Myocyte (in vitro differentiated cells): ENCODE measurements around the gene L3MBTL4. TPM values are rescaled to one million over a fixed set of nuclear protein-coding genes. Genes with fewer than 3 reads are reported as not detected.

Source experiments
- DNase-seq: peaks from one replicate; pipeline ENCODE4 v3.0.0-alpha.2; 2012; ENCODE audit warnings: low read depth
- total RNA-seq: library from RNA; depleted of rRNA; stranded (reverse); fragments of >200 nt; gene quantifications from 2 replicates; pipeline ENCODE4 v1.2.3, GENCODE V29; 2014

The L3MBTL4 gene
- total RNA-seq, 1 donor from 2014 or later = not detected

DNA sequence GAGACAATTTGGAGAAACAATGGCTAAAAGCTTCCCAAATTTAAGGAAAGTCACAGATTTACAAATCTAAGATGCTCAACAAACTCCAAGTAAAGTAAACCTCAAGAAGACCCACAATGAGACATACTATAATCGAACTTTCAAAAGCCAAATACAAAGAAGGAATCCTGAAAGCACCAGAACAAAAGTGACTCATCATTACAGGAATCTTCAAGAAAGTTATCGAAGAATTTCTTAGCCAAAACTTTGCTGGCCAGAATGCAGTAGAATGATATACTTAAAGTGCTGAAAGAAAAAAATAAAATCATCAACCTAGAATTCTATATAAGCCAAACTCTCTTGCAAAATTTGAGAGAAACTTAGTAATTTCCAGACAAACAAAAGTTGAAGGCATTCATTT lies 412.8 kb downstream of the L3MBTL4 start:
- DNase-seq = no peak

GRCh38 chr18:5998907-5999306 lies 415.8 kb downstream of the L3MBTL4 start:
- DNase-seq = no peak

DNA sequence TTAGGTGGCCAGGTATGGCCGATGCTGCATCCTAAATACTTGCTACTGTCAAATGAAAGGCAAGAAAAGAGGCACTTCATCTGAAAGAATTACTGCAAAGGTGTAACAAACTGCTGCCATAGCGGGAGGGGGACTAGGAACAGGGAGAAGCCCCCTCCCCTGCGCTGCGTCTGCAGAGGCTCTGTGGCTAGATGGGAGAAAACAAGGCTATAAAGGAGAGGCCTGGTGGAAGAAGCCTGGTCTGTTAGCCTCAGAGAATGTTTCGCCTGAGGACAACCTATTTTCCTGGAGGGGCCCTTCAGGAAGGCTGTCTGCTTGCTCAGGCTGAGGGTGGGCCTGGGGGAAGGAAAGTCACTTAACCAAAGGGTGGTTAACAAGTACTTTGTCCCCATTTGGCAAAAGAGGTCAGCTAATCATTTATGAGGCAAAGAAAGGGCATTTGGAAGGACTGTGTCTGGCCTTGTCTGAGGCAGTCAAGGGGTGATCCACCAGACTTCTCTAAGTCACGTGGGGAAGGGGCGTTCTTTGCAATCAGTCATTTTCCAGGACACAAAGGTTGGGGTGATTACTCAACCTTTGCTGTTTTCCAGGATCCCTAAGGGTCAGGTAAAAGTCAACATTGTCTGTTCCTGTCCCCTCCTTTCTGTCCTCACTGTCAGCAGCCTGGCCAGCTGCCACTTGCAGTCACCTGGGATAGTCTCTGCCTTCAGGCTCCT lies 416.4 kb downstream of the L3MBTL4 start:
- DNase-seq = no peak

DNA sequence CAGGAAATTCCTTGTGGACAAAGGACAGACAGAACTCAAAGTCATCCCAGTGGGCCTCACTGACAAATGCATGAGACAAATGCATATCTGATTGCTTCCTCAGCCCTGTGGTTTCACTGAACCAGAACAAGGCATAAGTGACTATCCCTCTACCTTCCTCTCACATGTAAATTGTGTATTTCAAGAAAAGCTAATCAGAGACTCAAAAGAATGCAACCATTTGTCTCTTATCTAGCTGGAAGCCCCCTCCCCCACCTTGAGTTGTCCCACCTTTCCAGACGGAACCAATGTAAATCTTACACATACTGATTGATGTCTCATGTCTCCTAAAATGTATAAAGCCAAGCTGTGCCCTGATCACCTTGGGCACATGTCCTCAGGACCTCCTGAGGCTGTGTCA lies 417.4 kb downstream of the L3MBTL4 start:
- DNase-seq = no peak

DNA sequence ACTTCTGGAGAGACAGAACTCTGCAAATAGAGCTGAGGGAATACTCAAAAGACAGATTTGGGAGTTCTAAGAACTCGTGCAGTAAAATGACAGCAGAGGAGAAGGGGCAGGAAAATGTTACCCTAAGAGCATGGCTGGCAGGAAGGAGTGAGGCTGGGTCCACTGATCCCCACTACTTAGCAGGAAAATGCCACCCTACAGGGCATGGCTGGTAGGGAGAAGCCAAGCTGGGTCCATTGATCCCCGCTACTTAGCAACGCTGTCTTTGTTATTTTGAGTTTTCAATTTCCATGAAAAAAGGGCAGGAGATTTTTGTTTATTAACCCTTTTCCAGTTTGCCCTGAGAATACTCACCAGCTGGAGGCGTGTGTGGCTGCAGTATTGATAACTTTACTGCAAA lies 419.1 kb downstream of the L3MBTL4 start:
- no peak for DNase-seq

DNA sequence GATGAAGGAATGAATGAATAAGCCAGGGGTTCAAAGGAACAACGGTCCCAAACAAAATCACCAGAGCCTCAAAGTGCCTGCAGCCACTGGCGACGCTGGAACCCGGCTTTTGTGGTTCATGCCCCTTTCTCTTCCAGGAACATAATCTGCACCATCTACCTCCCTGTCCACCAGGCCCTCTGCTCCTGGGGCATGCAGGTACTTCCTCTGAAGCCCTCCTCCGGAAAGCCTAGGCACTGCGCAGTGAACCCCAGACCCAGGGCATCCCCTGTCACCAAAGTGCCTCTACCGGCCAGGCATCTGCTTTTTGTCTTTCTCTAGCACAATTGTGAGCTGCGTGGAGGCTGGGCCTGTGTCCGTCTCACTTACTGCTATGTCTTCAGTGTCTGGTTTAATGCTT lies 420.8 kb downstream of the L3MBTL4 start:
- no peak for DNase-seq

DNA sequence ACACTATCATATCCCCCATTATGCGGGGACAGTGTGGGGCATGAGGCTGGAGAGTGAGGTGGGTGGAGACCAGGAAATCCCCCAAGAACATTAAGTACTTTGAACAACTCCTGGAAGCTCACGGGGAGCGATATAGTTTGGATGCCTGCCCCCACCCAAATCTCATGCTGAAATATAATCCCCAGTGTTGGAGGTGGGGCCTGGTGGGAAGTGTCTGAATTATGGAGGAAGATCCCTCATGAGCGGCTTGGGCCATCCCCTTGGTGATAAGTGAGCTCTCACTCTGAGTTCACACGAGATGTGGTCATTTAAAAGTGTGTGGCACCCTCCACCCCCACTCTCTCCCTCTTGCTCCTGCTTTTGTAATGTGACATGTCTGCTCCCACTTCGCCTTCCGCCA lies 422.3 kb downstream of the L3MBTL4 start:
- DNase-seq = no peak

GRCh38 chr18:5987249-5987648 lies 427.5 kb downstream of the L3MBTL4 start:
- no peak for DNase-seq

- DNase-seq = no peak
These were observed 428.3 kb downstream of the L3MBTL4 start for GRCh38 chr18:5986257-5986931.

GRCh38 chr18:5984245-5984644 lies 430.5 kb downstream of the L3MBTL4 start:
- no peak for DNase-seq

- no peak for DNase-seq
These were observed 431.2 kb downstream of the L3MBTL4 start for GRCh38 chr18:5983488-5983887.

GRCh38 chr18:5982332-5982731 lies 432.4 kb downstream of the L3MBTL4 start:
- no peak for DNase-seq

DNA sequence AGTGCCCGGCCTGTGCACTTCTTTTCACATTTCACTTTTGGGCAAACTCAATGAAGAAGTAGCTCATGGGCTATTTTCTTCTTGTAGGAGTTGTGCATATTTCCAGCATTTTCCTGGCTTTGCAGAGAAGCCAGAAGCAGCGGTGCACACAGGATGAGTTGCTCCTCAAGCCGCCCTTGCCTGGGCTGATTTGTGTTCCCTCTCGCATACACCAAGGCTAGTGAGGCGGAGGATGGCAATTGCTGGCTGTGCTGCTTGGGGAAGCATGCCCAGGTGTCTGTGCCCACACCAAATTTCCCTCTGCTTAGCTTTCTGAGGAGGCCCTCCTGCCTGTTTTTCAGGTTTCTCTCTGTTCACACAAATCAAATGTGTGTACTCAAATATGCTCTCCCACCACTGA lies 434.0 kb downstream of the L3MBTL4 start:
- no peak for DNase-seq

GRCh38 chr18:5979971-5980457 lies 434.7 kb downstream of the L3MBTL4 start:
- no peak for DNase-seq

DNA sequence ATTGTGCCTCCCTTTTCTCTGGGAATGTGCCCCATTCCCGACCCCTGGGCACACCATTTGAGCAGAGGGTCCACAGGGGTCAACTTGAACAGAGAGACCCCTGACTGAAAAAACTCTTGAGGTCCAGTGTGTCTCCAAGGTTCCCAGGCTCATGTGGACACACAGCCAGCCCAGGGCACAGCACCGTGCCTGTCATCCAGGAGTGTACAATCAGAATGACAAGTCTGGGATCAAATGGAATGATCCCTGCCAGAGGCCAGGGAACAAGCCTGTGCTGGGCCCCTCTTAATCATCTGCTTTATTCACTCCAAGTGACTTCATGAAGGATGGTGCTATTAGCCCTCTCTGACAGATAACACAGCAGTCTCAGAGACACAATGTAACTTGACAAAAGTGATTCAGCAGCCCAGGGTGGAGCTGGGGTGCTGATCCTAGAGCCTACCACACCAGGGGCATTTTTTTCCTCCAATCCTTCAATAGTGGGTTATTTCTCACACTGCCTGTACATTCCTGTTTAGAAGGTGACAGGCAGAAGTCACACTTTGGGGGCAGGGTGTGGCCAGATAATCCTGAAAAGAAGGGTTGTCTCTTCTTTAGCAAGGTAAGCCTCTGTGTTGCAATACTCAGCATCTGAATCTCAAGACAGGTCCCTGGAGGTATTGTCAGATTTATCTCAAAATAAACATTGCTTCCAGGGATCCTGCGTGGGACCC lies 435.4 kb downstream of the L3MBTL4 start:
- no peak for DNase-seq

- no peak for DNase-seq
These were observed 437.7 kb downstream of the L3MBTL4 start for GRCh38 chr18:5977022-5977421.

- DNase-seq = no peak
These were observed 439.4 kb downstream of the L3MBTL4 start for GRCh38 chr18:5975111-5976002.

DNA sequence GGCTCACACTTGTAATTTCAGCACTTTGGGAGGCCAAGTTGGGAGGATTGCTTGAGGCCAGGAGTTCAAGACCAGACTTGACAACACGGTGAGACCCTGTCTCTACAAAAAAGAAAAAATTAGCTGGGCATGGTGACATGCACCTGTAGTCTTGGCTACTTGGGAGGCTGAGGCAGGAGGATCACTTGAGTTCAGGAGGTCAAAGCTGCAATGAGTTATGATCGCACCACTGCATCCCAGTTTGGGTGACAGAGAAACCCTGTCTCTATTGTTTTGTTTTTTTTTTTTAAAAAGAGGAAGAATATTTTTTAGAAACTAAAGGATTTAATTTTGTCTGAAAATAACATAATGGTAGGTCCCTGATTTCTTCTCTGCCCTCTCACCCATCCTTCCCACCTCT lies 440.0 kb downstream of the L3MBTL4 start:
- no peak for DNase-seq

GRCh38 chr18:5973099-5973498 lies 441.6 kb downstream of the L3MBTL4 start:
- DNase-seq = no peak

- no peak for DNase-seq
These were observed 442.4 kb downstream of the L3MBTL4 start for GRCh38 chr18:5972298-5972697.

DNA sequence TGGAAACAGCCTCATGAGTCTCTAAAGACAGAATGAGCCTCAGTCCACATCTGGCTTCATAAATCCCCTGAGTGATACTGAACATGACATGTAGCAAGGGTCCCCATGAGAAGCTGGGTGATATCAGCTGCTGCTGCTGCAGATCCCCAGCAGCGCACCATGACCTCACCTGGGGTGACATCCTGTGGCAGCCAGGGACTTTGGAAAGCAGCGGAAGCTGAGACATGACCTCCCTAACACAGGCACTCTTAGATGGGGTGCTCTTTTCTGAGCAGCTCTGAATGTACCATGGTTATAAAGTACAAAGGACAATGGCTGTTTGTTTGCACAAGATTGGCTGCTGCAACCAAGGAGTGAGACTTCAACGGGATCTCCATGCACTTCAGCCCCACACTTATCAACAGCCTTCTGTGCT lies 444.7 kb downstream of the L3MBTL4 start:
- DNase-seq = no peak
